ENCODE results near the gene TXNL4A. TPM values are rescaled to one million over a fixed set of nuclear protein-coding genes. Genes with fewer than 3 reads are reported as not detected.

Gene TXNL4A
- total RNA-seq, 4 donors from 2014 or later: 14.0 to 44.5 (median 19.4) TPM

DNA sequence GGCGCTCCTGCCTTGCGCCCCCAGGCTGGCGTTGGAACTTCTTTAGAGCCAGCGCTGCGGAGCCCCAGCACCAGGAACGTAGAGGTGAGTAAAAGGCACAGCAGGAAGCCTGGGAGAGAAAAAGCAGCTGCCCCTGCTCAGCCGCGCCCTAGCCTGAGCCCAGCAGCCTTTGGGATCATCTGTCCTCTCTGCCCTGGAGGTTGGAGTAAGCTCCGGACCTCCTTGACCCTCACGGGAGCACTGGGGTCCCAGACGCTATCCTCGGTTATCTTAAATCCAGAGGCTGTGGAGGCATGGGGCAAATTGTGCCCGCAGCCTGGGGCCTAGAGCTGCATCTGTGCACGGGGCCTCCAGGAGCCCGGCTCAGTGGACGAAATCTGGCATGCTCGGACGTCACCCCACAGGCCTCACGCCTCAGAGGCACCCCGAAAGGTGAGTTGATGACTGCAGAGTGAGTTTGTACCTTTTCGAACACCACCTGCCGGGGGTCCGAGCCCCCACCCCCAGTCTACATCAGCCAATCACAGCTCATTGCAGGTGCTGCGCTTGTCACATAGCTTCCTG is 35.3 kb downstream of the TXNL4A start:
- Histone ChIP-seq H3K27me3 (no peaks in the 10 kb centered on the region), H3K27ac (peak overlapping the region in 1 of 4 donors; percentile 31), H3K36me3 (peaks cover 0 to 5% (median 0%) of the 10 kb centered on the region in 3 donors), H3K4me3 (no peak overlapping the region), H3K4me1 (peaks cover 0 to 32% (median 16%) of the 10 kb centered on the region in 4 donors), H3K9me3 (no peaks in the 10 kb centered on the region)
- peak in 2 of 3 donors; percentile 50 to 65 for DNase-seq
- TF ChIP-seq, protein P1, sequence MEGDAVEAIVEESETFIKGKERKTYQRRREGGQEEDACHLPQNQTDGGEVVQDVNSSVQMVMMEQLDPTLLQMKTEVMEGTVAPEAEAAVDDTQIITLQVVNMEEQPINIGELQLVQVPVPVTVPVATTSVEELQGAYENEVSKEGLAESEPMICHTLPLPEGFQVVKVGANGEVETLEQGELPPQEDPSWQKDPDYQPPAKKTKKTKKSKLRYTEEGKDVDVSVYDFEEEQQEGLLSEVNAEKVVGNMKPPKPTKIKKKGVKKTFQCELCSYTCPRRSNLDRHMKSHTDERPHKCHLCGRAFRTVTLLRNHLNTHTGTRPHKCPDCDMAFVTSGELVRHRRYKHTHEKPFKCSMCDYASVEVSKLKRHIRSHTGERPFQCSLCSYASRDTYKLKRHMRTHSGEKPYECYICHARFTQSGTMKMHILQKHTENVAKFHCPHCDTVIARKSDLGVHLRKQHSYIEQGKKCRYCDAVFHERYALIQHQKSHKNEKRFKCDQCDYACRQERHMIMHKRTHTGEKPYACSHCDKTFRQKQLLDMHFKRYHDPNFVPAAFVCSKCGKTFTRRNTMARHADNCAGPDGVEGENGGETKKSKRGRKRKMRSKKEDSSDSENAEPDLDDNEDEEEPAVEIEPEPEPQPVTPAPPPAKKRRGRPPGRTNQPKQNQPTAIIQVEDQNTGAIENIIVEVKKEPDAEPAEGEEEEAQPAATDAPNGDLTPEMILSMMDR (IDR thresholded peaks at IDR 0.05): no peak
- no peak for TF ChIP-seq POLR2A (IDR thresholded peaks at IDR 0.05)

DNA sequence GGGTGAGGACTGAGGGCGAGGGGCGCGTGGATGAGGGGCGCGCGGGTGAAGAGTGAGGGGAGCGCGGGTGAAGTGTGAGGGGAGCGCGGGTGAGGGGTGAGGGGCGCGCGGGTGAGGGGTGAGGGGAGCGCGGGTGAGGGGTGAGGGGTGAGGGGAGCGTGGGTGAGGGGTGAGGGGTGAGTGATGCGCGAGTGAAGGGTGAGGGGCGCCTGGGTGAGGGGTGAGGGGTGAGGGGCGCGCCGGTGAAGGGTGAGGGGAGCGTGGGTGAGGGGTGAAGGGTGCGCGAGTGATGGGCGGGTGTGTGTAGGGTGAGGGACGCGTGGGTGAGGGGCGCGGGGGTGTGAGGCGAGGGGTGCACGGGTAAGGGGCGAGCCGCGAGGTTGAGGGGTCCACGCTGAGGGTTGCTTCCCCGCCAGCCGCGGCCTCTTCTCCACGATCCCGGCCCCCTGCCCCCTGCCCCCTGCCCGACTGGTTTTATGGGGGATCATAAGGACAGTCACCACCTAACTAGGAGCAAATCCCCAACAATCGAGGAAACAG is 35.8 kb downstream of the TXNL4A start:
- Histone ChIP-seq H3K9me3 (no peaks in the 10 kb centered on the region), H3K4me3 (peak overlapping the region; percentile 90 to 99 (median 95)), H3K27me3 (no peaks in the 10 kb centered on the region), H3K4me1 (peaks cover 0 to 37% (median 16%) of the 10 kb centered on the region in 4 donors), H3K27ac (peak overlapping the region in 2 of 4 donors; percentile 31 to 84), H3K36me3 (peaks cover 0 to 5% (median 0%) of the 10 kb centered on the region in 3 donors)
- DNase-seq: no peak
- no peak for TF ChIP-seq POLR2A (IDR thresholded peaks at IDR 0.05)
- TF ChIP-seq, protein P1 (IDR thresholded peaks at IDR 0.05): no peak

DNA sequence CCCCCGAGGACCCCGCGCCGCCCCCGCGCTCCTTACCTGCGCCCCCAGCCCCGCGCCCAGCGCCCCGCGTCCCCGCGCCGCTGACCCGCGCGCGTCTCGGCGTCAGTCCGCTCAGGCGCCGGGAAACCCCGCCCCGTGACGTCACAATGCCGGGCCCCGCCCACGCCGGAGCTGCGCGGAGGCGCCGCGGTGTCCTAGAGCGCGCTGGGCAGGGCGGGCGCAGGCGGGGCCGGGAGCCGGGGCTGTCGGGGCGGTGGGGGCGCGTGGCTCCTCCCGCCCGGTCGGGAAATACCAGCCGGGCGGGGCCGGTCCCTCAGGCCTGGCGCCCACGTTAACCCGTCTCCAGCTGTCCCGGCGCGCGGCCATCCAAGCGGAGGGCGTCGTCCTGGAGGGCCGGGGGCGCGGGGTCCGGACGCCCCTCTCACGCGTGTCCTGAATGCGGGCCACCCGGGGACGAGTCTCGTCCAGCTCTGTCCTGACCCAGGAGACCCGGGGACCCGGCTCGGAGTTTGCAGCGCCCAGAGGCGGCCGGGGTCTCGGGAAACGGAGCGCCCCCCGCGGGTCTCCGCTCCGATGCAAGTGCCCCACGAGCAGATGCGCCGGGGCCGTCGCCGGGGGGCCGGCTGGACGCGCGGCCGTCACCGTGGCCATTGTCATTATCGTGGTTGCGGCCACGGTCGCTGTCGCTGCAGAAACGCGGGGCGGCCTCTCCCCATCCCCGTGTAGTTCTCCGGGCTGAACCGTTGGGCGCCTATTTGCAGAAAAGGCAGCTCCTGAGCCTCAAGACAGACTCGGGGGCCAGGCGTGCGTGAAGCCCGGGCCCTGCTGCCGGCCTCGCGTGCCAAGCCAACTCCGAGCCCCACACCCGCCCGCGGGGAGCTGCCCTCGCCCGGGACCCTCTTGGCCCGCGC is 36.6 kb downstream of the TXNL4A start, which contains the start of gene SLC66A2:
SLC66A2 (minus strand) TSS at position 109 of the 911 bp plus-strand sequence. CDS start 727 bp downstream, outside the sequence.
- peak within 1 kb of the TSS; percentile 84 to 88 (median 88) for H3K27ac ChIP-seq
- TF ChIP-seq, protein P1 (IDR thresholded peaks at IDR 0.05): no peak
- TF ChIP-seq POLR2A (IDR thresholded peaks at IDR 0.05): peak; percentile 37 to 53
- H3K27me3 ChIP-seq: no peaks in the 10 kb centered on the region
- peaks cover 0 to 39% (median 16%) of the 10 kb centered on the region in 4 donors for H3K4me1 ChIP-seq
- H3K4me3 ChIP-seq: peak within 1 kb of the TSS; percentile 90 to 99 (median 95)
- peaks cover 0 to 5% (median 0%) of the 10 kb centered on the region in 3 donors for H3K36me3 ChIP-seq
- H3K9me3 ChIP-seq: no peaks in the 10 kb centered on the region
- DNase-seq: peak; percentile 87 to 97 (median 97)

GRCh38 chr18:79950515-79951341 is 37.6 kb downstream of the TXNL4A start:
- peaks cover 0 to 39% (median 16%) of the 10 kb centered on the region in 4 donors for H3K4me1 ChIP-seq
- H3K9me3 ChIP-seq: no peaks in the 10 kb centered on the region

More at GRCh38 chr18:79950515-79951341, 37.6 kb downstream of the TXNL4A start:
- Histone ChIP-seq H3K27me3 (no peaks in the 10 kb centered on the region), H3K36me3 (peaks cover 0 to 5% (median 0%) of the 10 kb centered on the region in 3 donors), H3K4me3 (peak overlapping the region; percentile 90 to 99 (median 95)), H3K27ac (peak overlapping the region; percentile 84 to 88 (median 88))
- TF ChIP-seq POLR2A (IDR thresholded peaks at IDR 0.05): peak; percentile 11 to 45
- TF ChIP-seq, protein P1 (IDR thresholded peaks at IDR 0.05): no peak
- DNase-seq: peak in 2 of 3 donors; percentile 53 to 73
